Measurements from ENCODE around the gene DTWD1.
"Not testable (repeated sequence)": the region's sequence is repeated elsewhere in the genome, so short reads cannot be mapped to it uniquely, and the experiment has no call there.

- not testable (repeated sequence) for TF ChIP-seq CTCF, POLR2A (IDR thresholded peaks at IDR 0.05)
These were observed 45.6 kb downstream of the DTWD1 start for GRCh38 chr15:49666486-49666885.
